ENCODE data around the gene ZNF423.

Gene ZNF423

DNA sequence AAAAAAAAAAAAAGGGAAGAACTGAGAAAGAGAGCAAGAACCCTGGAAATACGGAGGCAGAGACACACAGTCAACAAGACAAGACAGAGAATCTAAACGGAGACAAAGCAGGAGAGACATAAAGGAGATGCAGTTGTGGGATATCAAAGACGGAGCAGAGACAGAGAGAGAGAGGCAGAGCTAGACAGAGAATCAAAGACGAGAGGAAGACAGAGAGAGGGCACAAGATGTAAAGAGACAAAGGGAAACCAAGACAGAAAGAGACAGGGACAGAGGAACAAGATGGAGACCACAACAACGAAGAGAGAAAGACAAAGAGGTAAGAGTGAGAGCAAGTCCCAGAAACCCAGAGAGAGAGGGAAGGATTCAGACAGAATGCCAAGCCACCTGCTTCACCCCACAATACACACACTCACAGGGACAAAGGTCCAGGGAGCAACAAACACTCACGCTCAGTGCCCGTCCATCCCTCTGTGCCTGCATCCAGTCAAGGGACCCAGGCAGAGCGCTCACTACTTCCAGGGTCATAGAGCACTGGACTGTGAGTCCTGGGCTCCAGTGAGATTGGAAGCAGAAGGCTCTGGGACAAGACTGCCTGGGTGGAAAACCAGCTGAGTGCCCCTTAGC, 393.4 kb downstream of the ZNF423 start:
- H3K4me3 ChIP-seq (ENCODE audit: low read depth, low read length) = no peak overlapping the region
- TF ChIP-seq, protein P1, sequence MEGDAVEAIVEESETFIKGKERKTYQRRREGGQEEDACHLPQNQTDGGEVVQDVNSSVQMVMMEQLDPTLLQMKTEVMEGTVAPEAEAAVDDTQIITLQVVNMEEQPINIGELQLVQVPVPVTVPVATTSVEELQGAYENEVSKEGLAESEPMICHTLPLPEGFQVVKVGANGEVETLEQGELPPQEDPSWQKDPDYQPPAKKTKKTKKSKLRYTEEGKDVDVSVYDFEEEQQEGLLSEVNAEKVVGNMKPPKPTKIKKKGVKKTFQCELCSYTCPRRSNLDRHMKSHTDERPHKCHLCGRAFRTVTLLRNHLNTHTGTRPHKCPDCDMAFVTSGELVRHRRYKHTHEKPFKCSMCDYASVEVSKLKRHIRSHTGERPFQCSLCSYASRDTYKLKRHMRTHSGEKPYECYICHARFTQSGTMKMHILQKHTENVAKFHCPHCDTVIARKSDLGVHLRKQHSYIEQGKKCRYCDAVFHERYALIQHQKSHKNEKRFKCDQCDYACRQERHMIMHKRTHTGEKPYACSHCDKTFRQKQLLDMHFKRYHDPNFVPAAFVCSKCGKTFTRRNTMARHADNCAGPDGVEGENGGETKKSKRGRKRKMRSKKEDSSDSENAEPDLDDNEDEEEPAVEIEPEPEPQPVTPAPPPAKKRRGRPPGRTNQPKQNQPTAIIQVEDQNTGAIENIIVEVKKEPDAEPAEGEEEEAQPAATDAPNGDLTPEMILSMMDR (IDR thresholded peaks at IDR 0.05; ENCODE audit: borderline replicate concordance, insufficient read depth, low read depth, low read length) = no peak

DNA sequence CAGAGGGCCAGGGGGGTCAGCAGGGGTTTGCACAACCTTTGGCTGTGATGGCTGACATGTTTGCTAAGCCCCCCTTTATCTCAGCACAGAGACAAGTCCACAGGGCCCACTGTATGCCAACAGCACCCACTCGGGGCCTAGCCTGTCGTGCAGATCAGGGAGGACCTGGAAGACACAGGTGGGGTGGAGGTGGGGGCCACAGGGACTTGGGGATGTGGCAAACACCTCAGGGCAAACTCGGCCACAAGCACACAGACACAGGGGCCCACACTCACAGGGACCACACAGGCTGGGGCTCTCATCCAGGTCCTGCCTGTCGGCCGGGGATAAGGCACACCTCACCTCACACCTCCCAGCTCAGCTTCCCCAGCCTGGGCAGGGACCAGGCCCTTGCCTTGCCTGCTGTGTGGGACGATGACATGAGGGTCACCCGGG, 394.4 kb downstream of the ZNF423 start:
- TF ChIP-seq, protein P1 (IDR thresholded peaks at IDR 0.05; ENCODE audit: borderline replicate concordance, insufficient read depth, low read depth, low read length) = no peak
- H3K4me3 ChIP-seq (ENCODE audit: low read depth, low read length) = no peak overlapping the region

DNA sequence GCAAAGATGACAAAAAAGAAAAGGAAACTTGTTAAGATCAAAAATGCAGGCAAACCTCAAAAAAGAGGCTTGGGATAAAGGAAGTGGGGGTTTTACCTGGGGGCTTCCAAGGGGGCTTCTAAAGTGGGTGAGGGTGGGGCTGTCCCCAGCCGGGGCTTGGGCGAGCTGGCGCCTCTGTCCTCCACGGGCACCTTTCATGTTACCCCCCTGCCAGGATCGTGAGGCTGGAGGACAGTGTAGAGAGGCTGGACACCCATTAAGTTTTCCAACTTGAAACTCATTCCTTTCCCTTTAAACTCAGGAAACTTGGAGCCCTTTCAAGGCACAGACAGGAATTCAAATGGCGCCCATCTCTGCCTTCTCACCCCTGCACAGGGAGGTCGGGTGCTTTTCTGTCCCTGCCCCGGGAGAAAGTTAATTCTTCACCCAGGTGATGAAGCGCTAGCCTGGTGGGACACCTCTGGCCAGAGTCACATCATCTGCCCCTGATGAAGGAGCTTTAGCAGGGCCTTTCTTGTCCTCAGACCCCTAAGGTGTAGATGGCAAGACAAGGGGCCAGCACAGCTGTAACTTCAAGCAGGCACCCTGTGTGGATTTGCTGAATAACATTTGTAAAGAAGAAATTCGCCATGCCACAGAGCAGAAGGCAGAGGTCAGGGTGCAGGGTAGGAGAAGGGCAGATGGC, 395.0 kb downstream of the ZNF423 start:
- TF ChIP-seq, protein P1 (IDR thresholded peaks at IDR 0.05; ENCODE audit: borderline replicate concordance, insufficient read depth, low read depth, low read length) = no peak

GRCh38 chr16:49459953-49460735, 395.8 kb downstream of the ZNF423 start:
- TF ChIP-seq, protein P1 (IDR thresholded peaks at IDR 0.05; ENCODE audit: borderline replicate concordance, insufficient read depth, low read depth, low read length) = no peak

More for the DNA sequence above, 395.0 kb downstream of the ZNF423 start:
- no peak overlapping the region for H3K4me3 ChIP-seq (ENCODE audit: low read depth, low read length)

GRCh38 chr16:49458656-49459445, 397.1 kb downstream of the ZNF423 start:
- H3K4me3 ChIP-seq (ENCODE audit: low read depth, low read length) = no peak overlapping the region
- TF ChIP-seq, protein P1 (IDR thresholded peaks at IDR 0.05; ENCODE audit: borderline replicate concordance, insufficient read depth, low read depth, low read length) = no peak

More at GRCh38 chr16:49459953-49460735, 395.8 kb downstream of the ZNF423 start:
- no peak overlapping the region for H3K4me3 ChIP-seq (ENCODE audit: low read depth, low read length)

DNA sequence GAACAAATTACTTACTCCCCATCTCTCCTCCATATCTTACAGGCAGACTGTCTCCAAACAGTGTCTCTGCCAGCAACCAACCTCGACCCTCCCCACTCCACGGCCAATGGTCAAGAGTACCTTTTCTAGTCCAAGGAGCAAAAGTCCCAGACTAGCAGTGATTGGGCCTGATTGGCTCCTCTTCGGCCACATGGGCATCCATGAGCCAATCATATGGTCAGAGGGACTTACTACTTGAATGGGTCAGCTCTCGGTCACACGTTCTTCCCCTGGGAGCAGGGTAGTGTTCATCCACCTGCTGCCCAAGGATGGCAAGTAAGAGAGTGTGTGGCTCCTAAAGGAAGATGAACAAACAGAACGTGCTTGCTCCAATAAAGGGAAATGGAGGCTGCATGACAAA, 397.7 kb downstream of the ZNF423 start:
- TF ChIP-seq, protein P1 (IDR thresholded peaks at IDR 0.05; ENCODE audit: borderline replicate concordance, insufficient read depth, low read depth, low read length) = no peak
- H3K4me3 ChIP-seq (ENCODE audit: low read depth, low read length) = no peak overlapping the region

Measured in GM12875 (cell line).